ENCODE measurements around the gene NVL.

- no peak for TF ChIP-seq CTCF (IDR thresholded peaks at IDR 0.05; ENCODE audit: low read length)
- TF ChIP-seq EZH2phosphoT487 (IDR thresholded peaks at IDR 0.05; ENCODE audit: low read length), result no peak
These were observed 29.2 kb upstream of the NVL start for GRCh38 chr1:224359207-224359606.
